KMS-11 (cell line): ENCODE measurements around the gene BOD1.

Experiments
- H2AFZ ChIP-seq: fragments of 200-600 bp; sonication (generic); 2 replicates; pipeline ENCODE4 v1.6.1; 2016; ENCODE audit warnings: antibody characterized with exemption, mixed run types, low read depth
- H3K27ac ChIP-seq: fragments of 200-600 bp; sonication (generic); 2 replicates; pipeline ENCODE4 v1.6.1; 2016; ENCODE audit warnings: mild to moderate bottlenecking, mixed run types
- H3K27me3 ChIP-seq: fragments of 200-600 bp; sonication (generic); 2 replicates; pipeline ENCODE4 v1.6.1; 2017; ENCODE audit warnings: mild to moderate bottlenecking, low read depth, mixed run types, moderate library complexity; ENCODE audit not compliant: insufficient read depth
- H3K36me3 ChIP-seq: fragments of 200-600 bp; sonication (generic); 2 replicates; pipeline ENCODE4 v1.6.1; 2017; ENCODE audit warnings: mild to moderate bottlenecking, mixed run types; ENCODE audit not compliant: insufficient read depth
- H3K4me1 ChIP-seq: fragments of 200-600 bp; sonication (generic); 2 replicates; pipeline ENCODE4 v1.6.1; 2016; ENCODE audit warnings: mild to moderate bottlenecking, low read depth, mixed run types; ENCODE audit not compliant: poor library complexity, severe bottlenecking
- H3K4me2 ChIP-seq: fragments of 200-600 bp; sonication (generic); 2 replicates; pipeline ENCODE4 v1.7.0; 2016; ENCODE audit warnings: mild to moderate bottlenecking, mixed run types
- H3K4me3 ChIP-seq: fragments of 200-600 bp; sonication (generic); IDR thresholded peaks from 2 replicates; pipeline ENCODE4 v1.6.1; 2017; ENCODE audit warnings: low read depth, low read length, mixed read lengths; ENCODE audit not compliant: insufficient read depth
- H3K79me2 ChIP-seq: fragments of 200-600 bp; sonication (generic); 2 replicates; pipeline ENCODE4 v1.6.1; 2016; ENCODE audit warnings: low read depth, mixed run types; ENCODE audit not compliant: insufficient read depth
- H3K9ac ChIP-seq: fragments of 200-600 bp; sonication (generic); 2 replicates; pipeline ENCODE4 v1.6.1; 2016; ENCODE audit warnings: mild to moderate bottlenecking, mixed run types
- H4K20me1 ChIP-seq: fragments of 200-600 bp; sonication (generic); 2 replicates; pipeline ENCODE4 v1.6.1; 2016; ENCODE audit warnings: mild to moderate bottlenecking, mixed run types; ENCODE audit not compliant: insufficient read depth
- TF ChIP-seq, protein P1 (sequence below): fragments of 200-600 bp; sonication (generic); conservative IDR thresholded peaks from 2 replicates; pipeline ENCODE4 v1.6.1; 2017; ENCODE audit warnings: low read depth, mild to moderate bottlenecking, antibody characterized with exemption, low read length, moderate library complexity, mixed read lengths

BOD1 gene

DNA sequence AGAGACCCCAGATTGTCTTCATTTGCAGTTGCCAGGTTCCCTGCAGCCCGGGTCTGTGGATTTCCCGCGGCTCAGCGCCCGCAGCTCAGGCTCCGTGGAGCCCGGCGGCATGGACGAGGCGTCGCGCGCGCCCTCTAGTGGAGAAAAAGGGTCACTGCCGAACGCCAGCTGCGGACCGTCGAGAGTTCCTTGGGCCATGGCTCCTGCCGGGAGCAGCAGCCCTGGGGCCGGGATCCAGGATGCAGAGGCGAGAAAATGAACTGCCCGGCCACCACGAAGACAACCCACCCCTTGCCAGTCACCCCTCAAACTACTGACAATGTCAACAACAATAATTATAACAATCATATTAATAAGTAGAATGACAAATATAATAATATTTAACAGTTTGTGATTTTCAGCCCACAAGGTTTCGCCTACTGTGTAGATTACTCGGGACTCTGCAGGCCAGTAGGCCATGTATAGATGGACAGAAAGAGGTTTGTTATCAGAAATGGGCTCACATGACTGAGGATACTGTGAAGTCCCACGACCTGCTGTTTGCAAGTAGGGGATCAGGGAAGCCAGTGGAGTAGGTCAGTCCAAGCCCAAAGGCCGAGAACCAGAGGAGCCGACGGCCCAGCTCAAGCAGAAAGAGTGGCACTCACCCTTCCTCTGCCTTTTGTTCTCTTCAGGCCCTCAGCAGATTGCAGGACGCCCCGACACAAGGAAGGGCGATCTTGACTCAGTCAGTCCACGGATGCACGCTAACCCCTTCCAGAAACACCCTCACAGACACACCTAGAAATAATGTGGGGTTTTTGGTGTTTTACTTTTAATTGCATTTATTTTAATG lies 43.1 kb downstream of the BOD1 start:
- Histone ChIP-seq H3K4me3 (no peak overlapping the region), H3K27me3 (no peaks in the 10 kb centered on the region), H3K79me2 (no peaks in the 10 kb centered on the region), H3K4me2 (peak overlapping the region; percentile 18; the same call in 1 of the 2 replicates), H3K27ac (no peak overlapping the region), H3K36me3 (no peaks in the 10 kb centered on the region), H3K4me1 (no peaks in the 10 kb centered on the region), H2AFZ (peak overlapping the region; percentile 23; the same call in 1 of the 2 replicates), H4K20me1 (no peaks in the 10 kb centered on the region), H3K9ac (no peak overlapping the region)
- TF ChIP-seq, protein P1, sequence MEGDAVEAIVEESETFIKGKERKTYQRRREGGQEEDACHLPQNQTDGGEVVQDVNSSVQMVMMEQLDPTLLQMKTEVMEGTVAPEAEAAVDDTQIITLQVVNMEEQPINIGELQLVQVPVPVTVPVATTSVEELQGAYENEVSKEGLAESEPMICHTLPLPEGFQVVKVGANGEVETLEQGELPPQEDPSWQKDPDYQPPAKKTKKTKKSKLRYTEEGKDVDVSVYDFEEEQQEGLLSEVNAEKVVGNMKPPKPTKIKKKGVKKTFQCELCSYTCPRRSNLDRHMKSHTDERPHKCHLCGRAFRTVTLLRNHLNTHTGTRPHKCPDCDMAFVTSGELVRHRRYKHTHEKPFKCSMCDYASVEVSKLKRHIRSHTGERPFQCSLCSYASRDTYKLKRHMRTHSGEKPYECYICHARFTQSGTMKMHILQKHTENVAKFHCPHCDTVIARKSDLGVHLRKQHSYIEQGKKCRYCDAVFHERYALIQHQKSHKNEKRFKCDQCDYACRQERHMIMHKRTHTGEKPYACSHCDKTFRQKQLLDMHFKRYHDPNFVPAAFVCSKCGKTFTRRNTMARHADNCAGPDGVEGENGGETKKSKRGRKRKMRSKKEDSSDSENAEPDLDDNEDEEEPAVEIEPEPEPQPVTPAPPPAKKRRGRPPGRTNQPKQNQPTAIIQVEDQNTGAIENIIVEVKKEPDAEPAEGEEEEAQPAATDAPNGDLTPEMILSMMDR = peak; percentile 82

DNA sequence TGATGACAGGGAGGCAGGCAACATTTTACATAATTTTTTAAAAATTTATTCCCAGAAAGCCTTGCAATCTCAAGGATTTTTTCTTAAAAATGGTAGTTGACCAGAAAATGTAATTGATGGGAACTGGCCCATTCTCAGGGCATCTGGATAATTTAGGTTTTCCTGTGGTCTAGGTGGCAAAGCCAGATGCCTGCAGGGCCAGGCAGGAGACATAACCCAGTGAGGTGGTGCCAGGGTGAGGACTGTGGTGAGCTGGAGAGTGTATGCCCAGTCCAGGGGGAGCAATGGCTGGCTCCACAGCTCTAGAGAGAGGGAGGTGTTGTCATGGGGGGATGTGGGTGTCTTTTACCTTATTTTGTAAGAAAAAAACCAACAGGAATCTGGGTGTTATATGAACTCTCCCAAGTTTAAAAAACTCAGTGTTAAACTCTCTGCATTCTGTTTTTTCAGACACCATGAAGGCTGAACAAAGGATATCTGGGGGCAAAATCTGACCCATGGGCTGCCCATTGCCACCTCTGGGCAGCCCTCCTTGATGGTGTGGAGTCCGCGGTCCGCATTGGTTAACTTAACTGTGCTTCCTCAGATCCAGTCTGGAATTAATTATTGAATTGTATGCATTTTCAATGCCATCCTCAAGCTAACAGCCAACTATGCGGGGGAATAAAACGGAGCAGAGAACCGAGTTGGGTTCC lies 43.9 kb downstream of the BOD1 start:
- Histone ChIP-seq H3K79me2 (no peaks in the 10 kb centered on the region), H3K4me2 (peak overlapping the region; percentile 18; the same call in 1 of the 2 replicates), H3K4me1 (no peaks in the 10 kb centered on the region), H3K36me3 (no peaks in the 10 kb centered on the region), H3K4me3 (no peak overlapping the region), H3K9ac (no peak overlapping the region), H3K27ac (no peak overlapping the region), H4K20me1 (no peaks in the 10 kb centered on the region), H2AFZ (peak overlapping the region; percentile 23; the same call in 1 of the 2 replicates), H3K27me3 (no peaks in the 10 kb centered on the region)
- TF ChIP-seq, protein P1 = no peak

DNA sequence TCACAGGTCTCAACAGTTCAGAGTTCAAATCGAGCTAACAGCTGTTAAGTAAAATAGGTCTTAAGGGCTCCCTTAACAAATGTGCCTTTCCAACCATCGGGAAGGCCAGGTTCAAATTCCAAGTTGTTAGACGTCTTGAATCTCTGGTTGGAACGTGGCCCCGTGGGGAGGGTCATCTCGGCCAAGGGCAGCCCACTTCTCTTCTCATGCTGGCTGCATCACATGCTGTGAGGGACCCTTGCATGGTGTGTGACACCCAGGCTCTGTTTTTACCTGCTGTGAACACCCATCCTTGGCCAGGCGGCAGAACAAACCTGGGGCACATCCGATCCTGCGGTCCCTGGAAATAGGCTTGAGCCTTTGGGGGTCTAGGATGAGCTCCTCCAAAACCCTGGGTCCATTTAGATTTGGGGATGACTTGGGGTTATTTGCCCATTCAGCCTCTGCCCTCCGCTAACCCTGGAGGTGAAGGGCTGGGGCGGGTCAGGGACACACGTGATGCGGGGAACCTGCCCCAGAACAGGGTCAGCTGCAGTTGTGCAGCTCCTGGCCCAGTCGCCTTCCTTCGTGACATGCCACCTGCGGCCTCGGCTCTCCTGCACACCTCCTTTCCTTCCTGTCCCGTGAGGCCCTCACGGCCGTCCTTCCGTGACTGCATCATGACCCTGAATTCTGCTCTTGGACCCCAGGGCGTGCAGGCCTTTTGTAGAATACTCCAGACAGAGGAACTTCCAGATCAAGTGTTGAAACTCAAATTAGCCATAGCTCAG lies 45.9 kb downstream of the BOD1 start:
- Histone ChIP-seq H2AFZ (no peak overlapping the region), H3K4me3 (no peak overlapping the region), H3K27ac (no peak overlapping the region), H4K20me1 (no peaks in the 10 kb centered on the region), H3K9ac (no peak overlapping the region), H3K27me3 (no peaks in the 10 kb centered on the region), H3K4me2 (no peak overlapping the region), H3K4me1 (no peaks in the 10 kb centered on the region), H3K79me2 (no peaks in the 10 kb centered on the region), H3K36me3 (no peaks in the 10 kb centered on the region)
- TF ChIP-seq, protein P1 = no peak

DNA sequence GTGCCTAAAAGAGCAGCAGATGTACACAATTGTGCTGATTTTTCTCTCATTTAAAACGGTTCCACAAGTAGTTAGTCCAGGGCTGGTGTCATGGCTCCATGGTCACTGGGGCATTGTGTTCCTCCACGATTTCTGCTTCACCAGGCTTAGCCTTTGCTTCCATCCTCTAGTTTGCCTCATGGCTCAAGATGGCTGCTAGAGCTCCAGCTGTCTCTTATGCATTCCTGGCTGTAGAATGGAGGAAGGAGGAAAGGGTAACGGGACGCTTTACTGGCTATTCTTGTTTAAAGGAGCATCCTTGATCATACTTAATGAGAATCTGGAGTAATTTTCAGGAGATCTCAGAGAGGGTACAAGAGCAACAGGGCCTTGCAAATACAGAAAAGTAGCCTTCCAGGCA lies 47.7 kb downstream of the BOD1 start:
- H3K79me2 ChIP-seq = no peaks in the 10 kb centered on the region
- no peaks in the 10 kb centered on the region for H4K20me1 ChIP-seq
- TF ChIP-seq, protein P1 = no peak
- no peak overlapping the region for H3K4me2 ChIP-seq
- H3K27ac ChIP-seq = no peak overlapping the region
- H3K36me3 ChIP-seq = no peaks in the 10 kb centered on the region
- H3K4me1 ChIP-seq = no peaks in the 10 kb centered on the region
- H3K9ac ChIP-seq = no peak overlapping the region
- no peak overlapping the region for H3K4me3 ChIP-seq
- no peaks in the 10 kb centered on the region for H3K27me3 ChIP-seq
- no peak overlapping the region for H2AFZ ChIP-seq
